Astrocyte (in vitro differentiated cells and primary cell): ENCODE measurements around the gene RARB. TPM values are rescaled to one million over a fixed set of nuclear protein-coding genes. Genes with fewer than 3 reads are reported as not detected.

Experiments
- DNase-seq: peaks from one replicate; pipeline ENCODE4 v3.0.0-alpha.2; 2010; ENCODE audit warnings: low read depth
- FAIRE-seq: peaks from 2 replicates; lab custom pipeline; 2011; peaks lifted over from hg19 to GRCh38; lab: Jason Lieb, UNC
- H2AFZ ChIP-seq: 2 replicates; pipeline ENCODE4 v1.6.0; 2012; ENCODE audit warnings: low read depth, low read length, inconsistent platforms
- H3K27ac ChIP-seq: 2 replicates; pipeline ENCODE4 v1.5.1; 2011; ENCODE audit warnings: low read depth, low read length, inconsistent platforms
- H3K27me3 ChIP-seq: 2 replicates; pipeline ENCODE4 v1.6.0; 2011; ENCODE audit warnings: low read length, inconsistent platforms; ENCODE audit not compliant: insufficient read depth
- H3K36me3 ChIP-seq: 2 replicates; pipeline ENCODE4 v1.5.1; 2011; ENCODE audit warnings: low read length, inconsistent platforms; ENCODE audit not compliant: insufficient read depth
- H3K4me1 ChIP-seq: 2 replicates; pipeline ENCODE4 v1.5.1; 2011; ENCODE audit warnings: low read length, inconsistent platforms; ENCODE audit not compliant: insufficient read depth
- H3K4me2 ChIP-seq: 2 replicates; pipeline ENCODE4 v1.6.0; 2012; ENCODE audit warnings: low read length, inconsistent platforms
- H3K4me3 ChIP-seq: 2 replicates; pipeline ENCODE4 v1.5.1; 2011; ENCODE audit warnings: low read depth, mild to moderate bottlenecking, low read length, inconsistent platforms; ENCODE audit not compliant: insufficient read depth
- H3K79me2 ChIP-seq: 2 replicates; pipeline ENCODE4 v1.6.0; 2012; ENCODE audit warnings: mild to moderate bottlenecking, low read length, inconsistent platforms; ENCODE audit not compliant: insufficient read depth
- H3K9ac ChIP-seq: 2 replicates; pipeline ENCODE4 v1.6.0; 2012; ENCODE audit warnings: mild to moderate bottlenecking, low read length, inconsistent platforms
- H3K9me3 ChIP-seq: 2 replicates; pipeline ENCODE4 v1.5.1; 2012; ENCODE audit warnings: low read depth, mild to moderate bottlenecking, low read length, inconsistent platforms; ENCODE audit not compliant: insufficient read depth
- H4K20me1 ChIP-seq: 2 replicates; pipeline ENCODE4 v1.6.0; 2012; ENCODE audit warnings: low read length, inconsistent platforms; ENCODE audit not compliant: insufficient read depth
- H3K27ac Mint-ChIP-seq: one replicate; pipeline ENCODE4 v1.8.0; 2021; ENCODE audit warnings: mild to moderate bottlenecking, mixed read lengths; ENCODE audit not compliant: unreplicated experiment
- H3K27me3 Mint-ChIP-seq: one replicate; pipeline ENCODE4 v1.8.0; 2021; ENCODE audit warnings: low read depth, mixed read lengths; ENCODE audit not compliant: unreplicated experiment
- H3K36me3 Mint-ChIP-seq: one replicate; pipeline ENCODE4 v1.8.0; 2021; ENCODE audit warnings: low read depth, mixed read lengths; ENCODE audit not compliant: unreplicated experiment
- H3K4me1 Mint-ChIP-seq: one replicate; pipeline ENCODE4 v1.8.0; 2021; ENCODE audit warnings: low read depth, mixed read lengths; ENCODE audit not compliant: unreplicated experiment
- H3K4me3 Mint-ChIP-seq: one replicate; pipeline ENCODE4 v1.8.0; 2021; ENCODE audit warnings: mild to moderate bottlenecking, moderate library complexity, mixed read lengths; ENCODE audit not compliant: unreplicated experiment
- H3K9me3 Mint-ChIP-seq: one replicate; pipeline ENCODE4 v1.8.0; 2021; ENCODE audit warnings: mild to moderate bottlenecking, mixed read lengths; ENCODE audit not compliant: unreplicated experiment
- CTCF ChIP-seq: IDR thresholded peaks from 2 replicates; pipeline ENCODE4 v1.5.1; 2011; ENCODE audit warnings: low read depth, mild to moderate bottlenecking, inconsistent platforms, low read length, moderate library complexity; ENCODE audit not compliant: insufficient read depth
- EZH2 ChIP-seq: IDR thresholded peaks from 2 replicates; pipeline ENCODE4 v1.6.1; 2012; ENCODE audit warnings: mild to moderate bottlenecking, low read length, inconsistent platforms; ENCODE audit not compliant: insufficient read depth
- total RNA-seq: library from RNA; stranded (reverse); gene quantifications from 2 replicates; pipeline ENCODE4 v1.2.1, GENCODE V29; 2021

RARB gene
- total RNA-seq, 1 donor from 2014 or later: 0.27 TPM

DNA sequence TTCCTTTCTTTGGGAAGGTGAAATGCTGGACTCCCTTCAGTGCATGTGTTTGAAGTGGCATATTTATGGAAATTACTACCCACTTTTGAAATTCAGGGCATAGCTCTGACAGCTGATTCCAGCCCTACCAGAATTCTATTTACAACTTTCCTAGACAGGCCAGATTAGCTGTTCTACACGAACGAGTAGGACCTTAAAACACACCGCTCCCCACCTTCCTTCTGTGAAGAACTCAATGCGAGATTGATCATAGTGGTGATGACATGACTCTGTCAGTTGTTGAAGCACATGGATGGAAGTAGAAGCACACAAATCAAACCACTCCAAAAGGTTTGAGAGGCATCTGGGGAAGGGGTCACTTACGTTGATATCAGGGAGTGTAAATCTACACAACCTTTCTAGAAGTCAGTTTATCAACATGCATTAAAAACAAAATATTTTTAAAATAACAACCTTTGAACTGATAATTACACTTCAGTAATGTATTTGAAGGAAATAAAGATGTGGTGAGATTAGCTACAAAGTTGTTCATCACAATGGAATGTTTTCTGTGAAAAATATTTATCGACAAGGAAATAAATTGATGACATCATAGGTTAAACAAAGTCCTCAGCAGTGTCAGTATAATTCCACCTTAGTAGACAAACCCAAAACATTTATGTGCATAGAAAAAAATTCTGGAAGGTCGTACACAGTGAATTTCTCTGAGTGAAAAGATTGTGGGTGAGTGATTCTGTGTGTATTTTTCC is 29.8 kb downstream of the RARB start:
- Histone ChIP-seq H3K27me3 (no peaks in the 10 kb centered on the region), H3K79me2 (peaks cover 77% of the 10 kb centered on the region), H3K4me2 (peak overlapping the region; percentile 24), H3K36me3 (peaks cover 2% of the 10 kb centered on the region), H2AFZ (no peak overlapping the region), H3K4me3 (no peak overlapping the region), H3K4me1 (peaks cover 51% of the 10 kb centered on the region), H3K9me3 (no peaks in the 10 kb centered on the region), H4K20me1 (no peaks in the 10 kb centered on the region), H3K9ac (peak overlapping the region; percentile 9), H3K27ac (peak overlapping the region; percentile 61)
- H3K9me3 Mint-ChIP-seq: no peaks in the 10 kb centered on the region
- no peak overlapping the region for H3K4me3 Mint-ChIP-seq
- no peak overlapping the region for H3K27ac Mint-ChIP-seq
- DNase-seq (peak; percentile 69), FAIRE-seq (no peak)
- TF ChIP-seq CTCF (no peak), EZH2 (no peak)
- H3K27me3 Mint-ChIP-seq: no peaks in the 10 kb centered on the region
- no peaks in the 10 kb centered on the region for H3K36me3 Mint-ChIP-seq
- H3K4me1 Mint-ChIP-seq: peaks cover 29% of the 10 kb centered on the region

DNA sequence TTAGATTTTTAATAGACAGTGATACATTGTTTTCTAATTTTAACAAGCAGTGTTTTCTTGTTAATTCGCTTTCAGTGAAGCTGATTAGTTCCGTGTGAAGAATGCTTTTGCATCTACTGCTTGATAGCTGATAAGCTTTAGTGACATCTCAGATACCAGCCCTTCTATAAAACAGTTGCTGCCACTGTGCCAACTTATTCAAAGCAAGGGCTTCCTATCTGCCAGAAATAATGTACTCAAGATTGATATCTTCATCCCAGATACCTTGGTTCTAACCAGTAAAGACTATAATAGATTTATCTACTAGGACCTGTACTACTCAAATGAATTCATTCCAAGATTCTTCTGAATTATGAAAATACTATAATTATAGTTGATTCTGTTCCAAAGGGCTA is 30.4 kb downstream of the RARB start:
- H3K4me2 ChIP-seq: peak overlapping the region; percentile 24

More for the DNA sequence above, 30.4 kb downstream of the RARB start:
- no peak for FAIRE-seq
- peak overlapping the region; percentile 61 for H3K27ac ChIP-seq
- peaks cover 29% of the 10 kb centered on the region for H3K4me1 Mint-ChIP-seq
- no peaks in the 10 kb centered on the region for H3K27me3 ChIP-seq
- H3K9ac ChIP-seq: peak overlapping the region; percentile 2
- H3K9me3 ChIP-seq: no peaks in the 10 kb centered on the region
- H3K4me3 Mint-ChIP-seq: no peak overlapping the region
- TF ChIP-seq CTCF (no peak), EZH2 (no peak)
- H3K36me3 ChIP-seq: peaks cover 2% of the 10 kb centered on the region
- no peak for DNase-seq
- no peak overlapping the region for H3K27ac Mint-ChIP-seq
- H3K79me2 ChIP-seq: peaks cover 72% of the 10 kb centered on the region
- no peaks in the 10 kb centered on the region for H3K9me3 Mint-ChIP-seq
- no peaks in the 10 kb centered on the region for H3K36me3 Mint-ChIP-seq
- no peak overlapping the region for H2AFZ ChIP-seq
- H3K4me1 ChIP-seq: peaks cover 49% of the 10 kb centered on the region
- H4K20me1 ChIP-seq: no peaks in the 10 kb centered on the region
- H3K27me3 Mint-ChIP-seq: no peaks in the 10 kb centered on the region
- no peak overlapping the region for H3K4me3 ChIP-seq
